ENCODE results near the gene ZNF829. TPM values are rescaled to one million over a fixed set of nuclear protein-coding genes. Genes with fewer than 3 reads are reported as not detected.

ZNF829 gene
- polyA plus RNA-seq = 1.2 to 2.3 TPM (median 1.7 TPM) in 3 replicates
- polyA plus RNA-seq (2011; ENCODE audit: low read depth) = 3.0 TPM
- polyA plus RNA-seq (2011; cell fraction: cytosol; rRNA removed) = 0.91 and 1.9 TPM in 2 replicates
- polyA plus RNA-seq (2011; cell fraction: nucleus; rRNA removed) = 2.0 and 2.6 TPM in 2 replicates
- 1.6 and 1.8 TPM in 2 replicates for polyA plus RNA-seq (2012; ENCODE audit: low replicate concordance)
- 0.69 to 2.6 TPM (median 2.3 TPM) in 3 replicates for polyA minus RNA-seq
- 1.5 TPM for polyA minus RNA-seq (2011; cell fraction: cytosol; rRNA and poly(A)+ RNA removed)
- polyA minus RNA-seq (2011; cell fraction: nucleus; rRNA and poly(A)+ RNA removed) = 2.4 and 2.6 TPM in 2 replicates

DNA sequence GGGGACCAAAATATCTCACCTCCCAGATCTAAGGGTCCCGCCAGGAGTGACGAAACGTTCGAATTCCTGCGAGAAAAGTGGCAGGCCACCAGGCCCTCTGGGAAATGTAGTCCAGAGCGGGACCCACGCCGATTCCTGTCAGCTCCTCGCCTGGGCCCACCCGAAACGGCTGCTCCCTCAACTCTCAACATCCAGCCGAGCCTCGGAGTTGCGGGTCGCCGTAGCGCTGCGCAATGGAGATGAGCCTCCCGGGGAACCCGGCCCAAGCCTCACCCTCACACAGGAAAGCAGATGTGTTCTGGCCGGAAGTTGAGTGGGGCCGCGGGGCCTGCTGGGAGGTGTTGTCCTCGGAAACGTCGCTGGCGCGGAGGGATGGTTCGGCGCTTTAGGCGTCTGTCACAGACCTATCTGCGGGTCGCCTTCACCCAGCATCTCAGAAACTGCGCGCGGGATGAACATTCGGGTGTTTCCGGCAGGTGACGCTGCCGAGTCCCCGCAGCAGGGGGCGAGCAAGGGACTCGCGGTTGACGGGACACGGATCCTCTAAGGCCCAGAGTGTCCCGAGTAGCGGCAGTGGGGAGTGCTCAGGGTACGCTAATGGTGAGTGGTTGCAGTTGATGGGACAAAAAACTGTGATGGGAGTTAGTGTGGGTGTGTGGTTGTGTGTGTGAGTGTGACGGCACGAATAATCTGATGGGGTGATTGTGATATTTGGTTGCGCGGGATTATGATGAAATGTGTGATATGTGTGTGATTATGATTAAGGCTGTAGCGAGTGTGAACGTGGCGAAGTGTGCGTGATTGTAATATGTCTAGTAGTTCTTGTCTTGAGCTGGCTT is at the start of gene ZNF829, which contains the start of gene ZNF568:
Gene ZNF829, minus strand, starts transcription at position 300 of the 839 bp plus-strand sequence. CDS start 1,124 bp downstream, outside the sequence.
Gene ZNF568, plus strand, starts transcription at position 341 of the 839 bp plus-strand sequence. CDS start 6,439 bp downstream, outside the sequence.
- TF ChIP-seq, protein P1, sequence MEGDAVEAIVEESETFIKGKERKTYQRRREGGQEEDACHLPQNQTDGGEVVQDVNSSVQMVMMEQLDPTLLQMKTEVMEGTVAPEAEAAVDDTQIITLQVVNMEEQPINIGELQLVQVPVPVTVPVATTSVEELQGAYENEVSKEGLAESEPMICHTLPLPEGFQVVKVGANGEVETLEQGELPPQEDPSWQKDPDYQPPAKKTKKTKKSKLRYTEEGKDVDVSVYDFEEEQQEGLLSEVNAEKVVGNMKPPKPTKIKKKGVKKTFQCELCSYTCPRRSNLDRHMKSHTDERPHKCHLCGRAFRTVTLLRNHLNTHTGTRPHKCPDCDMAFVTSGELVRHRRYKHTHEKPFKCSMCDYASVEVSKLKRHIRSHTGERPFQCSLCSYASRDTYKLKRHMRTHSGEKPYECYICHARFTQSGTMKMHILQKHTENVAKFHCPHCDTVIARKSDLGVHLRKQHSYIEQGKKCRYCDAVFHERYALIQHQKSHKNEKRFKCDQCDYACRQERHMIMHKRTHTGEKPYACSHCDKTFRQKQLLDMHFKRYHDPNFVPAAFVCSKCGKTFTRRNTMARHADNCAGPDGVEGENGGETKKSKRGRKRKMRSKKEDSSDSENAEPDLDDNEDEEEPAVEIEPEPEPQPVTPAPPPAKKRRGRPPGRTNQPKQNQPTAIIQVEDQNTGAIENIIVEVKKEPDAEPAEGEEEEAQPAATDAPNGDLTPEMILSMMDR (optimal IDR thresholded peaks at IDR 0.05 in 1 of 3, IDR thresholded peaks at IDR 0.05 in 1 of 3, conservative IDR thresholded peaks at IDR 0.05 in 1 of 3; ENCODE audit: extremely low read depth in 1 of 3, insufficient read depth in 2 of 3, low read length in 3 of 3) = peak; percentile 63 to 79 (median 78)
- TF ChIP-seq EZH2 (IDR thresholded peaks at IDR 0.05; ENCODE audit: low read length) = no peak
- Histone ChIP-seq H4K20me1 (ENCODE audit: control insufficient read depth, extremely low read depth, insufficient read depth, low read length) (no peaks in the 10 kb centered on the region), H3K9ac (ENCODE audit: control insufficient read depth, extremely low read depth, insufficient read depth, low read length) (peak within 1 kb of the TSS; percentile 84), H3K27me3 (ENCODE audit: control insufficient read depth, extremely low read depth, insufficient read depth, low read length) (no peaks in the 10 kb centered on the region), H3K9me3 (ENCODE audit: control insufficient read depth, low read depth, low read length) (no peaks in the 10 kb centered on the region), H3K4me2 (ENCODE audit: control insufficient read depth, extremely low read depth, insufficient read depth, low read depth, low read length) (peak within 1 kb of the TSS; percentile 91), H3K9me1 (ENCODE audit: control insufficient read depth, extremely low read depth, insufficient read depth, low read length) (no peaks in the 10 kb centered on the region), H3K36me3 (ENCODE audit: control insufficient read depth in 2 of 2, extremely low read depth in 1 of 2, insufficient read depth in 2 of 2, low read length in 2 of 2) (peaks cover 1 to 5% of the 10 kb centered on the region in 2 experiments), H3K4me1 (ENCODE audit: control insufficient read depth, extremely low read depth, insufficient read depth, low read length) (peaks cover 11% of the 10 kb centered on the region), H3K4me3 (ENCODE audit: control insufficient read depth in 2 of 3, extremely low read depth in 1 of 3, insufficient read depth in 2 of 3, low read depth in 1 of 3, low read length in 3 of 3) (peak within 1 kb of the TSS; percentile 63 to 92 (median 81)), H3K79me2 (ENCODE audit: control insufficient read depth, insufficient read depth, low read length) (peaks cover 9% of the 10 kb centered on the region), H3K27ac (ENCODE audit: control insufficient read depth, insufficient read depth, low read length) (peak within 1 kb of the TSS; percentile 90), H2AFZ (ENCODE audit: control insufficient read depth, low read length) (peak within 1 kb of the TSS; percentile 90)
- dilution Hi-C loops (cut with MboI; ENCODE audit: extremely low pct_ligation_motif_present, low sequenced_read_pairs) = no loop called here
- DNase-seq (ENCODE audit: low read depth, low spot score) (peak; percentile 53), FAIRE-seq (peak; percentile 58)

DNA sequence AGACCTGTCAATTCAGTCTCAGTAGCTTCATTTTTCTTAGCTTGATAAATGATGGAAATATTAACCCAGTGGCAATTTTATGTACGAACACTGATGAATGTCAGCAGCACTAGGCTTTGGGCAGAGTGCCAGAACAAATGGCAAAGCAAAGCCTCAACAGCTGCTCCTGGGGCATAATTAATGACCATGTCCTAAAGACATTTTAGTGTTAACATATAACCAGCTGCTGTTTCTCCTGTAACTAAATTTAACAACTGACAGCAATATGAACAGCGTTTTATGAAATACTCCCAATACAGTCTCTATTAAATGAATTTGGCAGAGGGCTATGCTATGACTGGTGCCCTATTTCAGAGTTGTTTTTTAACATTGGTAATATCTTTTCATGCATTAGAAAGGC is 47.2 kb upstream of the ZNF829 start:
- no peaks in the 10 kb centered on the region for H4K20me1 ChIP-seq (ENCODE audit: control insufficient read depth, extremely low read depth, insufficient read depth, low read length)
- H2AFZ ChIP-seq (ENCODE audit: control insufficient read depth, low read length) = no peak overlapping the region
- H3K36me3 ChIP-seq (ENCODE audit: control insufficient read depth in 2 of 2, extremely low read depth in 1 of 2, insufficient read depth in 2 of 2, low read length in 2 of 2) = peaks cover 0 to 3% of the 10 kb centered on the region in 2 experiments
- no peak overlapping the region for H3K4me2 ChIP-seq (ENCODE audit: control insufficient read depth, extremely low read depth, insufficient read depth, low read depth, low read length)
- no peaks in the 10 kb centered on the region for H3K9me1 ChIP-seq (ENCODE audit: control insufficient read depth, extremely low read depth, insufficient read depth, low read length)
- no peak overlapping the region for H3K9ac ChIP-seq (ENCODE audit: control insufficient read depth, extremely low read depth, insufficient read depth, low read length)
- dilution Hi-C loops (cut with MboI; ENCODE audit: extremely low pct_ligation_motif_present, low sequenced_read_pairs) = no loop called here
- no peak overlapping the region for H3K27ac ChIP-seq (ENCODE audit: control insufficient read depth, insufficient read depth, low read length)
- TF ChIP-seq, protein P1 (optimal IDR thresholded peaks at IDR 0.05 in 1 of 3, IDR thresholded peaks at IDR 0.05 in 1 of 3, conservative IDR thresholded peaks at IDR 0.05 in 1 of 3; ENCODE audit: extremely low read depth in 1 of 3, insufficient read depth in 2 of 3, low read length in 3 of 3) = no peak
- TF ChIP-seq EZH2 (IDR thresholded peaks at IDR 0.05; ENCODE audit: low read length) = no peak
- no peaks in the 10 kb centered on the region for H3K27me3 ChIP-seq (ENCODE audit: control insufficient read depth, extremely low read depth, insufficient read depth, low read length)
- no peaks in the 10 kb centered on the region for H3K79me2 ChIP-seq (ENCODE audit: control insufficient read depth, insufficient read depth, low read length)
- H3K9me3 ChIP-seq (ENCODE audit: control insufficient read depth, low read depth, low read length) = no peaks in the 10 kb centered on the region
- no peak overlapping the region for H3K4me3 ChIP-seq (ENCODE audit: control insufficient read depth in 2 of 3, extremely low read depth in 1 of 3, insufficient read depth in 2 of 3, low read depth in 1 of 3, low read length in 3 of 3)
- FAIRE-seq = no peak
- DNase-seq (ENCODE audit: low read depth, low spot score) = no peak
- no peaks in the 10 kb centered on the region for H3K4me1 ChIP-seq (ENCODE audit: control insufficient read depth, extremely low read depth, insufficient read depth, low read length)
